ACC112 (cell line): ENCODE measurements around the gene SNTB2.

Source experiments
- H2AFZ ChIP-seq: fragments of 200-600 bp; sonication (generic); one replicate; pipeline ENCODE4 v1.6.0; 2017; ENCODE audit warnings: antibody characterized with exemption, low read length; ENCODE audit not compliant: unreplicated experiment
- H3K27ac ChIP-seq: fragments of 200-600 bp; sonication (generic); 2 replicates; pipeline ENCODE4 v1.5.1; 2014; ENCODE audit warnings: low read depth, mild to moderate bottlenecking, antibody characterized with exemption, low read length, moderate library complexity
- H3K27me3 ChIP-seq: fragments of 200-600 bp; sonication (generic); 2 replicates; pipeline ENCODE4 v1.6.1; 2014; ENCODE audit warnings: mild to moderate bottlenecking, antibody characterized with exemption, low read length, moderate library complexity, mixed read lengths; ENCODE audit not compliant: insufficient read depth
- H3K36me3 ChIP-seq: fragments of 200-600 bp; sonication (generic); 2 replicates; pipeline ENCODE4 v1.6.1; 2016; ENCODE audit warnings: mild to moderate bottlenecking, antibody characterized with exemption, low read length, moderate library complexity, mixed read lengths; ENCODE audit not compliant: insufficient read depth
- H3K4me1 ChIP-seq: fragments of 200-600 bp; sonication (generic); one replicate; pipeline ENCODE4 v1.6.1; 2016; ENCODE audit warnings: low read length, mixed read lengths; ENCODE audit not compliant: insufficient read depth, unreplicated experiment, control insufficient read depth
- H3K4me3 ChIP-seq: fragments of 200-600 bp; sonication (generic); 2 replicates; pipeline ENCODE4 v1.5.1; 2014; ENCODE audit warnings: mild to moderate bottlenecking, low read depth, low read length
- H3K79me2 ChIP-seq: fragments of 200-600 bp; sonication (generic); one replicate; pipeline ENCODE4 v1.6.0; 2016; ENCODE audit warnings: low read length; ENCODE audit not compliant: control insufficient read depth, unreplicated experiment, insufficient read depth

SNTB2 gene

GRCh38 chr16:69318177-69318910, 131.4 kb downstream of the SNTB2 start:
- H3K27me3 ChIP-seq: no peaks in the 10 kb centered on the region
- no peak overlapping the region for H3K27ac ChIP-seq
- H3K4me3 ChIP-seq: no peak overlapping the region
- H3K36me3 ChIP-seq: no peaks in the 10 kb centered on the region; the same call in 1 of the 2 replicates
- H3K4me1 ChIP-seq: no peaks in the 10 kb centered on the region
- no peak overlapping the region for H2AFZ ChIP-seq
- peaks cover 25% of the 10 kb centered on the region for H3K79me2 ChIP-seq

GRCh38 chr16:69318911-69319289, 131.9 kb downstream of the SNTB2 start:
- H3K27me3 ChIP-seq: no peaks in the 10 kb centered on the region
- no peak overlapping the region for H3K27ac ChIP-seq
- H3K36me3 ChIP-seq: no peaks in the 10 kb centered on the region; the same call in 1 of the 2 replicates
- H3K79me2 ChIP-seq: peaks cover 20% of the 10 kb centered on the region
- H2AFZ ChIP-seq: no peak overlapping the region
- no peaks in the 10 kb centered on the region for H3K4me1 ChIP-seq
- H3K4me3 ChIP-seq: no peak overlapping the region

GRCh38 chr16:69319381-69319780, 132.4 kb downstream of the SNTB2 start:
- H2AFZ ChIP-seq: no peak overlapping the region
- H3K36me3 ChIP-seq: no peaks in the 10 kb centered on the region; the same call in 1 of the 2 replicates
- H3K27me3 ChIP-seq: no peaks in the 10 kb centered on the region
- H3K79me2 ChIP-seq: peaks cover 15% of the 10 kb centered on the region
- H3K4me1 ChIP-seq: no peaks in the 10 kb centered on the region
- H3K27ac ChIP-seq: no peak overlapping the region
- H3K4me3 ChIP-seq: no peak overlapping the region

- no peak overlapping the region for H3K27ac ChIP-seq
- no peaks in the 10 kb centered on the region; the same call in 1 of the 2 replicates for H3K36me3 ChIP-seq
- no peak overlapping the region for H3K4me3 ChIP-seq
- H2AFZ ChIP-seq: no peak overlapping the region
- peaks cover 13% of the 10 kb centered on the region for H3K79me2 ChIP-seq
- no peaks in the 10 kb centered on the region for H3K4me1 ChIP-seq
- H3K27me3 ChIP-seq: no peaks in the 10 kb centered on the region
These were observed 133.1 kb downstream of the SNTB2 start for GRCh38 chr16:69319826-69320739.

GRCh38 chr16:69320740-69321073, 133.7 kb downstream of the SNTB2 start:
- no peaks in the 10 kb centered on the region for H3K27me3 ChIP-seq
- peaks cover 11% of the 10 kb centered on the region for H3K79me2 ChIP-seq
- no peaks in the 10 kb centered on the region; the same call in 1 of the 2 replicates for H3K36me3 ChIP-seq
- no peak overlapping the region for H3K27ac ChIP-seq
- H3K4me1 ChIP-seq: no peaks in the 10 kb centered on the region
- no peak overlapping the region for H3K4me3 ChIP-seq
- H2AFZ ChIP-seq: no peak overlapping the region

- H3K27me3 ChIP-seq: no peaks in the 10 kb centered on the region
- no peaks in the 10 kb centered on the region for H3K4me1 ChIP-seq
- no peak overlapping the region for H3K4me3 ChIP-seq
These were observed 134.1 kb downstream of the SNTB2 start for GRCh38 chr16:69321080-69321479.

GRCh38 chr16:69322343-69322742, 135.4 kb downstream of the SNTB2 start:
- H2AFZ ChIP-seq: no peak overlapping the region
- peaks cover 22% of the 10 kb centered on the region for H3K79me2 ChIP-seq
- H3K27ac ChIP-seq: no peak overlapping the region
- no peaks in the 10 kb centered on the region; the same call in 1 of the 2 replicates for H3K36me3 ChIP-seq
- H3K4me1 ChIP-seq: no peaks in the 10 kb centered on the region
- no peaks in the 10 kb centered on the region for H3K27me3 ChIP-seq
- H3K4me3 ChIP-seq: no peak overlapping the region

More at GRCh38 chr16:69321080-69321479, 134.1 kb downstream of the SNTB2 start:
- peaks cover 14% of the 10 kb centered on the region for H3K79me2 ChIP-seq
- no peak overlapping the region for H3K27ac ChIP-seq
- no peaks in the 10 kb centered on the region; the same call in 1 of the 2 replicates for H3K36me3 ChIP-seq
- H2AFZ ChIP-seq: no peak overlapping the region

GRCh38 chr16:69323415-69323814, 136.5 kb downstream of the SNTB2 start:
- Histone ChIP-seq H3K36me3 (no peaks in the 10 kb centered on the region; the same call in 1 of the 2 replicates), H3K4me1 (peaks cover 3% of the 10 kb centered on the region), H3K27ac (no peak overlapping the region), H3K4me3 (no peak overlapping the region), H2AFZ (no peak overlapping the region), H3K27me3 (no peaks in the 10 kb centered on the region), H3K79me2 (peaks cover 28% of the 10 kb centered on the region)

- H3K79me2 ChIP-seq: peaks cover 35% of the 10 kb centered on the region
- no peaks in the 10 kb centered on the region for H3K27me3 ChIP-seq
- H3K27ac ChIP-seq: no peak overlapping the region
- H2AFZ ChIP-seq: no peak overlapping the region
- no peak overlapping the region for H3K4me3 ChIP-seq
- no peaks in the 10 kb centered on the region; the same call in 1 of the 2 replicates for H3K36me3 ChIP-seq
- peaks cover 10% of the 10 kb centered on the region for H3K4me1 ChIP-seq
These were observed 137.1 kb downstream of the SNTB2 start for GRCh38 chr16:69324013-69324531.

GRCh38 chr16:69324585-69325253, 137.8 kb downstream of the SNTB2 start:
- H3K4me3 ChIP-seq: no peak overlapping the region
- peaks cover 13% of the 10 kb centered on the region for H3K4me1 ChIP-seq
- H3K36me3 ChIP-seq: no peaks in the 10 kb centered on the region
- no peaks in the 10 kb centered on the region for H3K27me3 ChIP-seq
- H2AFZ ChIP-seq: no peak overlapping the region
- H3K27ac ChIP-seq: no peak overlapping the region
- H3K79me2 ChIP-seq: peaks cover 41% of the 10 kb centered on the region
